Fibroblast of lung (primary cell): Measurements from ENCODE around the gene NAGLU. TPM values are rescaled to one million over a fixed set of nuclear protein-coding genes. Genes with fewer than 3 reads are reported as not detected.

Source experiments
- DNase-seq, 2 donors: peaks; one replicate each; pipeline versions ENCODE4 v3.0.0 to v3.0.0-alpha.2; 2010; ENCODE audit warnings: low read depth in 2 of 2
- H2AFZ ChIP-seq: 2 replicates; pipeline ENCODE4 v1.5.1; 2012; ENCODE audit warnings: low read length, control low read depth, inconsistent platforms
- H3K27ac ChIP-seq: 2 replicates; pipeline ENCODE4 v1.5.1; 2011; ENCODE audit warnings: low read length, control low read depth; ENCODE audit not compliant: insufficient read depth
- H3K27me3 ChIP-seq: 2 replicates; pipeline ENCODE4 v1.5.1; 2011; ENCODE audit warnings: mild to moderate bottlenecking, low read length; ENCODE audit not compliant: control insufficient read depth, insufficient read depth
- H3K36me3 ChIP-seq: 2 replicates; pipeline ENCODE4 v1.5.1; 2011; ENCODE audit warnings: low read length; ENCODE audit not compliant: control insufficient read depth, insufficient read depth
- H3K4me1 ChIP-seq: 2 replicates; pipeline ENCODE4 v1.5.1; 2011; ENCODE audit warnings: low read length; ENCODE audit not compliant: control insufficient read depth, insufficient read depth; ENCODE audit errors: extremely low read depth
- H3K4me2 ChIP-seq: 2 replicates; pipeline ENCODE4 v1.5.1; 2011; ENCODE audit warnings: low read length, control low read depth; ENCODE audit not compliant: insufficient read depth; ENCODE audit errors: extremely low read depth
- H3K4me3 ChIP-seq, 4 experiments: fragments of 200-600 bp in 1 of 4; sonication (generic) in 1 of 4; replicated peaks in 1 of 4; 2 replicates each; pipeline ENCODE4 v1.5.1; 2011 to 2016; ENCODE audit warnings: low read length in 4 of 4, low read depth in 3 of 4, mild to moderate bottlenecking in 3 of 4, control low read depth in 2 of 4, inconsistent platforms in 1 of 4, mixed read lengths in 1 of 4; ENCODE audit not compliant: insufficient read depth in 1 of 4; ENCODE audit errors: control extremely low read depth in 1 of 4
- H3K79me2 ChIP-seq: 2 replicates; pipeline ENCODE4 v1.5.1; 2012; ENCODE audit warnings: mild to moderate bottlenecking, low read length, inconsistent platforms; ENCODE audit not compliant: control insufficient read depth, insufficient read depth
- H3K9ac ChIP-seq: 2 replicates; pipeline ENCODE4 v1.5.1; 2011; ENCODE audit warnings: mild to moderate bottlenecking, low read length, control low read depth; ENCODE audit not compliant: insufficient read depth
- H3K9me3 ChIP-seq: 2 replicates; pipeline ENCODE4 v1.5.1; 2012; ENCODE audit warnings: low read depth, low read length; ENCODE audit not compliant: control insufficient read depth, insufficient read depth
- H4K20me1 ChIP-seq: 2 replicates; pipeline ENCODE4 v1.5.1; 2011; ENCODE audit warnings: low read length; ENCODE audit not compliant: control insufficient read depth, insufficient read depth; ENCODE audit errors: extremely low read depth
- CTCF ChIP-seq, 2 donors: IDR thresholded peaks in 1 of 2; conservative IDR thresholded peaks in 1 of 2; 1 replicate in 1 of 2; 2 replicates in 1 of 2; pipeline ENCODE4 v1.5.1; 2011 to 2012; ENCODE audit warnings: low read length in 2 of 2, control low read depth in 1 of 2, inconsistent platforms in 1 of 2, low read depth in 1 of 2, mild to moderate bottlenecking in 1 of 2
- EZH2 ChIP-seq: IDR thresholded peaks from 2 replicates; pipeline ENCODE4 v1.5.1; 2012; ENCODE audit warnings: low read length, control low read depth, mild to moderate bottlenecking; ENCODE audit errors: missing control alignments
- polyA plus RNA-seq, 2 donors: library from polyadenylated mRNA; depleted of rRNA in 1 of 2; stranded (reverse) in 1 of 2; unstranded in 1 of 2; fragments of >200 nt; gene quantifications; 2 replicates each; pipeline ENCODE4 v1.2.1, GENCODE V29; 2011 to 2012; ENCODE audit warnings: missing spikeins in 1 of 2
- total RNA-seq: library from RNA; depleted of rRNA; stranded (reverse); fragments of >200 nt; gene quantifications from 2 replicates; pipeline ENCODE4 v1.2.1, GENCODE V29; 2014

Gene NAGLU
- total and polyA plus RNA-seq, 2 donors (not counting 1 experiment from before 2014, with no cell fraction given), result 19.5 to 31.9 TPM

GRCh38 chr17:42547001-42547461 lies 11.0 kb downstream of the NAGLU start:
- Histone ChIP-seq H3K27ac (no peak overlapping the region), H4K20me1 (no peaks in the 10 kb centered on the region), H3K9ac (no peak overlapping the region), H3K9me3 (no peaks in the 10 kb centered on the region), H3K4me3 (no peak overlapping the region), H3K4me1 (no peaks in the 10 kb centered on the region), H3K4me2 (no peak overlapping the region), H3K27me3 (no peaks in the 10 kb centered on the region), H2AFZ (no peak overlapping the region), H3K36me3 (peaks cover 12% of the 10 kb centered on the region), H3K79me2 (no peaks in the 10 kb centered on the region)
- no peak for DNase-seq
- TF ChIP-seq CTCF (conservative IDR thresholded peaks at IDR 0.05 in 1 of 2, IDR thresholded peaks at IDR 0.05 in 1 of 2; ENCODE audit: low read depth in 1 of 2, low read length in 2 of 2), result no peak
- no peak for TF ChIP-seq EZH2

- Histone ChIP-seq H3K27ac (no peak overlapping the region), H3K79me2 (no peaks in the 10 kb centered on the region), H3K4me1 (no peaks in the 10 kb centered on the region), H3K9me3 (no peaks in the 10 kb centered on the region), H3K36me3 (peaks cover 12% of the 10 kb centered on the region), H3K4me3 (no peak overlapping the region), H4K20me1 (no peaks in the 10 kb centered on the region), H3K27me3 (no peaks in the 10 kb centered on the region), H3K9ac (no peak overlapping the region), H2AFZ (no peak overlapping the region), H3K4me2 (no peak overlapping the region)
- TF ChIP-seq EZH2 (no peak), CTCF (conservative IDR thresholded peaks at IDR 0.05 in 1 of 2, IDR thresholded peaks at IDR 0.05 in 1 of 2; ENCODE audit: low read depth in 1 of 2, low read length in 2 of 2) (no peak)
- DNase-seq, result no peak
Observed at GRCh38 chr17:42547698-42548069, 11.6 kb downstream of the NAGLU start.

- DNase-seq, result peak in 1 of 2 donors; percentile 54
- Histone ChIP-seq H3K27ac (no peak overlapping the region), H3K9me3 (no peaks in the 10 kb centered on the region), H4K20me1 (no peaks in the 10 kb centered on the region), H3K4me1 (no peaks in the 10 kb centered on the region), H3K79me2 (no peaks in the 10 kb centered on the region), H3K4me2 (no peak overlapping the region), H3K9ac (no peak overlapping the region), H2AFZ (no peak overlapping the region), H3K27me3 (no peaks in the 10 kb centered on the region), H3K36me3 (peaks cover 11% of the 10 kb centered on the region), H3K4me3 (no peak overlapping the region)
- peak in 1 of 2 donors; percentile 16 for TF ChIP-seq CTCF (conservative IDR thresholded peaks at IDR 0.05 in 1 of 2, IDR thresholded peaks at IDR 0.05 in 1 of 2; ENCODE audit: low read depth in 1 of 2, low read length in 2 of 2)
- no peak for TF ChIP-seq EZH2
Observed at GRCh38 chr17:42548070-42548837, 12.2 kb downstream of the NAGLU start.
